AG04450 (cell line): Measurements from ENCODE around the gene HMG20A. TPM values are rescaled to one million over a fixed set of nuclear protein-coding genes. Genes with fewer than 3 reads are reported as not detected.

Experiments used
- CTCF ChIA-PET: fragments of 300-600, 350-600 bp; formaldehyde crosslinking; extraction: SDS; loops from one replicate; lab custom pipeline; 2022; ENCODE audit warnings: antibody characterized with exemption, inconsistent platforms; lab: Charles Lee
- POLR2A ChIA-PET: fragments of 350-600 bp; formaldehyde crosslinking; extraction: SDS; loops from one replicate; lab custom pipeline; 2021; ENCODE audit warnings: antibody characterized with exemption, inconsistent platforms; lab: Yijun Ruan, JAX
- DNase-seq: peaks from one replicate; pipeline ENCODE4 v3.0.0-alpha.2; 2011; ENCODE audit warnings: low read depth, low spot score
- H3K27ac ChIP-seq: one replicate; pipeline ENCODE4 v1.5.1; 2012; ENCODE audit warnings: low read depth, low read length, control low read depth
- H3K27me3 ChIP-seq: one replicate; pipeline ENCODE4 v1.6.0; 2012; ENCODE audit warnings: low read length; ENCODE audit not compliant: control insufficient read depth, insufficient read depth
- H3K4me3 ChIP-seq: 2 replicates; pipeline ENCODE4 v1.5.1; 2011; ENCODE audit warnings: mild to moderate bottlenecking, low read depth, low read length, control low read depth
- H3K9me3 ChIP-seq: 2 replicates; pipeline ENCODE4 v1.5.1; 2012; ENCODE audit warnings: low read length; ENCODE audit not compliant: control insufficient read depth, insufficient read depth
- CTCF ChIP-seq: IDR thresholded peaks from 2 replicates; pipeline ENCODE4 v1.5.1; 2011; ENCODE audit warnings: low read depth, low read length, control low read depth, inconsistent platforms
- polyA plus RNA-seq: library from polyadenylated mRNA; depleted of rRNA; stranded (reverse); fragments of >200 nt; gene quantifications from 2 replicates; pipeline ENCODE4 v1.2.3, GENCODE V29; 2011

HMG20A gene
- polyA plus RNA-seq, 1 experiment, result 62.5 TPM

GRCh38 chr15:77418966-77419835, 1.5 kb upstream of the HMG20A start:
- Histone ChIP-seq H3K27ac (peak overlapping the region; percentile 83), H3K9me3 (no peaks in the 10 kb centered on the region; the same call in 1 of the 2 replicates), H3K27me3 (no peaks in the 10 kb centered on the region), H3K4me3 (peak overlapping the region; percentile 82)
- CTCF ChIA-PET, result interaction anchor here (0.8 to 1.5 kb wide), 4 partner anchors 78 to 275 kb away, joined by 3 to 9 read pairs (median 6); no protein-coding TSS in a partner anchor
- DNase-seq, result no peak
- TF ChIP-seq CTCF, result 0 out of 2 replicates have a peak, but pooled peaks have one; percentile 14
- POLR2A ChIA-PET, result interaction anchor here (0.5 to 2.1 kb wide), 7 partner anchors 37 to 474 kb away, joined by 3 to 10 read pairs (median 5); partner anchors contain the start of gene TSPAN3

GRCh38 chr15:77419836-77420609, 665 bp upstream of the HMG20A start, which contains the start of gene PEAK1:
TSS of gene PEAK1 (minus strand) at chr15:77420104. CDS start at chr15:77181926, 238,178 bp downstream.
- no peak for TF ChIP-seq CTCF
- DNase-seq, result peak; percentile 97
- peak within 1 kb of the TSS; percentile 82 for H3K4me3 ChIP-seq
- H3K9me3 ChIP-seq, result no peaks in the 10 kb centered on the region; the same call in 1 of the 2 replicates
- peak within 1 kb of the TSS; percentile 85 for H3K27ac ChIP-seq
- CTCF ChIA-PET, result interaction anchor here (1.5 to 2.6 kb wide), 2 partner anchors 123 to 124 kb away, joined by 8 to 14 read pairs; no protein-coding TSS in a partner anchor
- POLR2A ChIA-PET, result interaction anchor here (0.5 to 2.1 kb wide), 4 partner anchors 63 to 218 kb away, joined by 3 to 10 read pairs (median 4); no protein-coding TSS in a partner anchor
- H3K27me3 ChIP-seq, result no peaks in the 10 kb centered on the region

- Histone ChIP-seq H3K27ac (no peak overlapping the region), H3K27me3 (no peaks in the 10 kb centered on the region), H3K4me3 (peak overlapping the region; percentile 82), H3K9me3 (no peaks in the 10 kb centered on the region; the same call in 1 of the 2 replicates)
- TF ChIP-seq CTCF, result no peak
- DNase-seq, result no peak
- ChIA-PET POLR2A (interaction anchor here (0.6 to 1.0 kb wide), 3 partner anchors 35 to 78 kb away, joined by 3 read pairs; no protein-coding TSS in a partner anchor), CTCF (interaction anchor here (0.5 to 2.6 kb wide), 7 partner anchors 20 to 447 kb away, joined by 3 to 14 read pairs (median 4); partner anchors contain the start of gene LINGO1)
Measured at GRCh38 chr15:77421370-77421700, 647 bp downstream of the HMG20A start.

- ChIA-PET CTCF (interaction anchor here (1.1 kb wide), 1 partner anchor 73 kb away, joined by 5 read pairs; no protein-coding TSS in a partner anchor), POLR2A (no interaction called here)
- H3K4me3 ChIP-seq, result no peak overlapping the region
- H3K27ac ChIP-seq, result no peak overlapping the region
- no peaks in the 10 kb centered on the region for H3K9me3 ChIP-seq
- H3K27me3 ChIP-seq, result no peaks in the 10 kb centered on the region
- no peak for DNase-seq
- TF ChIP-seq CTCF, result no peak
Measured at GRCh38 chr15:77425104-77425503, 4.4 kb downstream of the HMG20A start.
